ENCODE data around the gene CA10.

CA10 gene

DNA sequence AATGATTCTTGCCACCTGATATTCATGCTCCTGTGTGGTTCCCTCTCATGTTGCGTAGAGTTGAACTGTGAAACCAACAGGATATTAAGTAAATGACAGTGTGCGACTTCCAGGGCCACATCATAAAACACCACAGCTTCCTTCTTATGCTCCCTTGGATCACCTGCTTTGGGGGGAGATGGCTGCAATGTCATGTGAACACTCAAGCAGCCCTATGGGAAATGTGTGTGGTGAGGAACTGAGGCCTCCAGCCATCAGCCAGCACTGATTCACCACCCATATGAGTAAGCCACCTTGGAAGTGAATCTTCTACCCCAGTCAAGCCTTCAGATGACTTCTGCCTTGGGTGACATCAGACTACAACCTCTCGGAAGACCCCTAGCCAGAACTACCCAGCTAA is 470.6 kb downstream of the CA10 start:
- DNase-seq = no peak

DNA sequence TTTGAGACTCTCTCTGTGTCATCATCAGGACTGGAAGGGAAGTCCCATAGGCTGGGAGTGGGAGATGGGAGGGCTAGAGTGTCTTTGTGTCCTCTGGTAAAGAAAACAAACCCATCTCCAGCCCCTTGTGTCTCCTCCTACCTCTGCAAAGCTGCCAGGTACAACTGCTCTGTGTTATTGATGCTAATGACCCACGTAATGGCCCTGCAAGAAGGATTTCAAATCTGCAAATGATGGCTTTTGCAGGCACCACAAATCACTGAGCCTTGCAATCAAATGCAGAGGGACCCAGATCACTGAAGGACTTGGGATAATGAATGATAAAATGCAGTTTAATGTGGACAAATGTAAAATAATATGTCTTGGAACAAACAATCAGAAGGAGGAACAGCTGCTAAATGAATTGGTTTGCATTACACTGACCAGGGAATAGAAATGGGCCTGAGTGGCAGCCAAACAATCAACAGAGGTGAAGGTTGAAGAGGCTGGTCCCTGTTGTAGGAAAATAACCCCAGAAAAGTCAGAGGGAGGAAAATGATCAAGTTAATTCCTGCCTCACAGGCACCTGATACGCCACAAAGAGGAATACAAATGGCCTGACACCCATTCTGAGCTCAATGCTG is 473.1 kb downstream of the CA10 start:
- DNase-seq = no peak

- DNase-seq = no peak
Observed at GRCh38 chr17:51684214-51684613, 474.3 kb downstream of the CA10 start.

GRCh38 chr17:51683291-51683690 is 475.2 kb downstream of the CA10 start:
- no peak for DNase-seq

DNA sequence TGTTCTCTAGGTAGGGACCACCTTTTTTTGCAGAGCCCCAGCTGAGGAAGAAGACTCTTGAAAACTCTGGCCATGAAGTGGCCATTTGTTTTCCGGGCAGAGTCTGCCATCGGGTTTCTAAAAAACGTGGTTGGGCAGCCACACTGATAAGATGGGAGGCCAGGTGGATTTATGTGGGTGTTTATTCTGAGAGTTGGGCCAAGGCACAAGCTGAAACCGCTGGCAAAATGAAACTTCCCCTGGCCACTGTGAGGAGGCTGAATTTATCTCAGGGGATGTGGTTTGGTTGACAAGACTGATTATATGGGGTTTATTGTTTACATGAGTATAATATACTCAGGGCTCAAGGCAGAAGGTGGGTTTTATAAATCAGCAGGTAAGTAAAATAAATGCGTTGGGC is 476.4 kb downstream of the CA10 start:
- no peak for DNase-seq

DNA sequence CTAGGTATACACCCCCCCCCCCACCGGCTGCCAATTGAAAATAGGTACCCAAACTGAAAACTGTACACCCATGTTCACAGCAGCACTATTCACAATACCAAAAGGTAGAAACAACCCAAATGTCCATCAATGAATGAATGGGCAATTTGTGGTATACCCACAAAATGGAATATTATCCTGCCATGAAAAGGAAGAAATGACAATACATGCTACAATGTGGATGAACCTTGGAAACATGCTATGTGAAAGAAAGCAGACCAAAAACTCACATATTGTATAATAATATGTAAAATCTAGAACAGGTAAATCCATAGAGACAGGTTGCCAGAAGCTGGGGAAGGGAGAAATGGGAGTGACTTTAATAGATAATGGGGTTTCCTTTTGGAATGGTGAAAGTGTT is 480.6 kb downstream of the CA10 start:
- DNase-seq = no peak

DNA sequence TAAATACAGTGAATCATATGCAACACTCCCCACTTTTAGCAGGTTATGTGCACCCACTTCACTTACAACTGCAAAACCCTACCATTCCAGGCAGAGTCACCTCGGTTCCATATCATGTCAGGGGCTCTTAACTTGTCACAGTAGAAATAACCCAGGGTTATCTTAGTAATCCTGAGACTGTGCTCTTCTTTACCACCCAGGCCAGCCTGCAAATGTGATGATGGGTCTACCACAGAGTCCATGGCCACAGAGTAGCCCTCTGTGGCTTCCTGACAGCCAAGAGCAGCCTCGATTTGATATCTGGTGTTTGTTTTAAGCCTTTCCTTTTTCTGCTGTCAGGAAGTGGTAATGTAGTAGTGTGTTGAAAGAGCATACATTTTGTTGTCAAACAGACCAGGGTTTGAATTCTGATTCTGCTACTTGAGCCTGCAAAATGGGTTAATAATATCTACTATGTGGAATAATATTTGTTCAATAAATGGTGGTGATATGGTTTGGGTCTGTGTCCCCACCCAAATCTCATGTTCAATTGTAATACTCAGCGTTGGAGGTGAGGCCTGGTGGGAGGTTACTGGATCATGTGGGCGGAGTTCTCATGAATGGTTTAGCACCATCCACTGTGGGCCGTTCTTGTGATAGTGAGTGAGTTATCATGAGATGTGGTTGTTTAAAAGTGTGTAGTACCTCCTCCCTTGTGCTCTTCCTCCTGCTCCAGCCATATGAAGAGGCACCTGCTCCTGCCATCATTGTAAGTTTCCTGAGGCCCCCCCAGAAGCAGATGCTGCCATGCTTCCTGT is 481.6 kb downstream of the CA10 start:
- no peak for DNase-seq

GRCh38 chr17:51674579-51675255 is 483.8 kb downstream of the CA10 start:
- DNase-seq = no peak

DNA sequence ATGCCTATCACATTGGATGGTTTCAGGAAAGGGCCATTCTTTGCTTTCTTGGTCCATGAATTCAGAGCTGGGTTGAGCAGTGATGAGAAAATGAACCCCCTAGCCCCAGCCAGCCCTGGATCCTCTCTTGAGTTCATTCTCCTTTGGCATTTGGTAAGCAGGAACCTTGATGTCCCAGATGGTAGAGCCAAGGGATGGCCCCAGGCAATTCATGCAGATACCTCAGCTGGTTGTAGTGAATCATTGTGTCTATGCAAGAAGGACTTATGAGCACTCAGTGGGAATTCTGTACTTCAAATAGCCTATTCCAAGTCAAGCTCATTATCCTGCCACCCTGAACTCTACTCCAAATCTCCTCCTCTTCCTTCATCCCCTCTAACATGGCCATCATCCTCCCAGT is 485.4 kb downstream of the CA10 start:
- DNase-seq = no peak

- no peak for DNase-seq
Observed at GRCh38 chr17:51672065-51672464, 486.4 kb downstream of the CA10 start.

DNA sequence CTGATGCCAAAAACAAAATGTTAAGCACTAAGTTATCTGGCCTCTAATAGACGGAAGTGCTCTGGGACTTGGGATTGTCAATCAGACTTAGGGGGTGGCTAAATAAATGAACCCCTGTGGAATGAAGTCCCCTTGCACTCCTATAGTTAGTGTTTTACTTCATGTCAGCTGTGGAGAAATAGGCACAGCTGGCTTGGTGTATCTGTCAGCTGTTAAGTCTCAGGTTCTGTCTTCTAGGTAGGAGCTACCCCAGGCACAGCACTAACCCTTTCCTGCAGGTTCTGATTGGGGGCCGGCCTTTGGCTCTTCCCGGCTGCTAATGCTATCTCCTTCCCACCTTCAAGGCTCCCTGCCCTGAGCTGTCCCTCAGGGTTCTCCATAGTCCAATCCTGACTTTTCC is 487.6 kb downstream of the CA10 start:
- DNase-seq = no peak

- no peak for DNase-seq
Observed at GRCh38 chr17:51668963-51669246, 489.6 kb downstream of the CA10 start.

GRCh38 chr17:51668155-51668962 is 490.2 kb downstream of the CA10 start:
- no peak for DNase-seq

DNA sequence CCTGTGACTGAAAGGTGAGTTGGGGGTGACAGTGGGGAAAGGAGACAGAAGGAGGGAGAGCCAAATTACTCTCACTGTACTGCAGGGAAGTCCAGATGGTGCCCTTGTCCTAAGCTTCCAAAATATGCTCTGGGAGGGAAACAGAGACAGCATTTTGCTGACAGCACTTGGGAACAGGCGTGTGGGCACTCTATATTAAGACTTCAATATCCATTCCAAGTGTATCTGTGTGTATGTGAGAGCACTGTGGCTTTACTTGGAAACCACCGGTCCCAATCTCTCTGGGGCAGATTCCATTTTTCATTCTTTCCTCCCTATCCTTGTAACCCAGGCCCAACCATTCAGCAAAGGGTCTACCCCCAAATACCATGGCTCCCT is 490.8 kb downstream of the CA10 start:
- DNase-seq = no peak

DNA sequence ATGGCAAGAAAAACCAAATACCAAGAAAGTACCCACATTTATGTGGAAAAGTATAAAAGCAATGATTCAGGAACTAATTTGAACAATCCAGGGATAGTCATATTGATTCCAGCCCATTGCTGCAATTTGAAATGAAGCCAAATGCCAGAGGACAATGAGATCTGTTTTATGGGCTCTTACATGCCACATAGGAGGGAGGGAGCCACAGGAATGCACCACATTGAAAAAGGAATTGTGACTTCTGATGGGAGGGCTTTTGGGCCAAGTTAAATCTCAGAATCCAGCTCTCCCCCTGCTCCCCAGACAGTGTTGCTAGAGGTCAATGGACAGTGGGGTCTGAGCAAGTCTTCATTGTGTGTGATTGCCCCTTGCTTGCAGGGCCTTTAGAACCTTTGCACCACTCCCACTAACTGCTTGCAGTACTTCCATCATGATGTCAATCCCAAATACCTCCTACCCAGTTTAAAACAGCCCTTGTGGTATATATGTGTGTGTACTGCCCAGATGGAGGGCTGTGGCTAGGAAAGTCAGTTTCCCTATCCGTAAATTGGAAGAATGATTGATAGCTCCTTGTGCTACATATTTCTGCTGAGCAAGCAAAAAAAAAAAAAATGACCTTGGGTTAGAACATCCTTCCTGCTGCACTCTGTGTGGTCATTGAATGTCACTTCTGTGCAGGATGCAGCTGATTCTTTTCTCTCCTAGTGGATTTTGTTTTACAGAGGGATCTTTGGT is 491.4 kb downstream of the CA10 start:
- no peak for DNase-seq

DNA sequence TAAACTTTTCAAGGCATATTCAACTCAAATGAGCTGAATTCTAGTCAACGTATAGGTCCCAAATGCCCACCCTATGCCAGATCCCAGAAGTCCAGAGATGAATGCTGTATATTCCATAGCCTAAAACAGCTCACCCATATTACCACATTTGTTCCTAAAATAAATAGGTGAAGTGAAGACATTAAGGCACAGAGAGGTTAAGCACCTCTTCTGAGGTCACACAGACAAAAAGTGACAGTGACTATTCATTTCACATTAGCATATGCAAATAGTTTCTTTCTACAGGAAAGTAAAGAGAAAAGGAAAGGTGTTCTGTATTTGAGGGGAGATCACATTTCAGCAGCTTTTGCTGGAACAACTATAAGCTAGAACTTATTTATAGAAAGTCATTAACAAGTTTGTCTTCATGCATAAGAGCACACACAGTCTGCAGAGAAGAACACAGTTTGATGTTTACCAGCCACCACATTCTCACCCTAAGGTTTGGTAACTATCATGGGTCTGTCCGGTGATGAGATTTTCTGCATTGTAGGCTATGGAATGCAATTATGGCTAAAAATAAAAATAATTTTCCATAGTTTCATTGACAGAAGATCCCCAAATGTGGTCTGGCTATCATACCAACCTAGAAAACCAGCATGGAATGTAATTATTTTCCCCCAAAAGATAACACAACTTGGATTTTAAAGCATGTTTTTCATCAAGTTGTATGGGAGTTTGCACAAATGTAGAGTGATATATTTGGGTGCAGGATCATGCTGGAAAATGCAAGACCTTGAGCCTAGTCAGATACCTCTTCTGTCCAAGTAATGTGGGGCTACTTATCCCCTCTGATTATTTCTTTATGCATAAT is 496.1 kb downstream of the CA10 start:
- DNase-seq = no peak

DNA sequence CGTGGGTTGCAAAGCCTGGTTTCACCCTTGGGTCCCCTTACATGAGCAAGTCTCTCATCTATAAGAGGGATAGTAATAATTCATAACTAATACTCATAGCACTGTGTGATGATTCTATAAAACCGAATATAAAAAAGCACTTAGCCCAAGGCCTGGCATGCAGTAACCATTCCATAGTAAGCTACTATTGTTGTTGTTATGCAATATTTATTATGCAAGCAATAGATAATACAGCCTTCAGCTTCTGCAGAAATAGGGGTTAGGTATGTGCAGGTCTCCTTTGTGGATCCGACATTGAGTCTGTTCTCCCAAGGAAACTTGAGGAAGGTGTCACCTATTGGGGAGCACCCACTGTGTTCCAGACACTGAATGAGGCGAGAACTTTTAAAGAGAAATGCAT is 497.1 kb downstream of the CA10 start:
- no peak for DNase-seq

- no peak for DNase-seq
Observed at GRCh38 chr17:51660266-51660665, 498.2 kb downstream of the CA10 start.

DNA sequence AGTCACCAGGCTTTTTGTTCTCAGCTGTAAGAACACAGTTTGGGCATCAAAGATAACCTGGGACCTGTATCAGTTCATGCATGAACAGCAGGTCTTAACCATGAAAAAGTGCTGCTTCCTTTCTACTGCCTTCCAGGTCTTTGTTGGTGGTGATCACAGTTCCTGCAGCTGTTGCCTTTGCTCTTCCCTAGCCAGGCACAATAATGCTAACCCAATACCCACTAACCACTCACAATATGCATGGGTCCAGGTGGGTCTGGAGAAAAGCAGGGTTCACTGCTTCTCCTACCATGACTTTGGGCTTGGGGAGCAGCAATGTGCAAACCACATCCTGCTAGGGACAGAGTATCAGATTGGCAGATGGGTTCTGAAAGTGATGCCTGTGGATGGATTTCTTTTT is 501.3 kb downstream of the CA10 start:
- DNase-seq = no peak

DNA sequence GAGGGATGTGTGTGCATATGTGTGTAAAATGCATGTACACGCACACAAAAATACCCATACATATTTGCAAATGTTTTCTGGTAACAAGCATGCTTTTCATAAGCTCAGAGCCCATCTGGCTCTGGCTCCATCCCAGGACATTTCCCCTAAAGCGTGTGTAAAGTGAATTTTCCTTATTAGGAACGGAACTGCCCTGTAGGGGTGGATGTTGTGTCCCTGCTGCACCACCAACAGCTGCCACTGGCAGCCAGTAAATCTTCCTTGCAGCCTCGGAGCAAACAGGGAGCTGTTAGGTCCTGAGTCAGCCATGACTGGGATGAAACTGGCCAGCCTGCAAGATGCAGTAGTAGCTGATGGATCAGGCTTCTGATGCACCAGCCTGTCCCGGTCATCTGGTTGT is 504.6 kb downstream of the CA10 start:
- peak in 11 of 56 donors; percentile 2 to 14 (median 4) for DNase-seq

Measured in nucleus accumbens (tissue), 56 donors.